Measurements from ENCODE around the gene ARF3.

GRCh38 chr12:48981757-48982157 lies 24.5 kb upstream of the ARF3 start:
- TF ChIP-seq, protein P1, sequence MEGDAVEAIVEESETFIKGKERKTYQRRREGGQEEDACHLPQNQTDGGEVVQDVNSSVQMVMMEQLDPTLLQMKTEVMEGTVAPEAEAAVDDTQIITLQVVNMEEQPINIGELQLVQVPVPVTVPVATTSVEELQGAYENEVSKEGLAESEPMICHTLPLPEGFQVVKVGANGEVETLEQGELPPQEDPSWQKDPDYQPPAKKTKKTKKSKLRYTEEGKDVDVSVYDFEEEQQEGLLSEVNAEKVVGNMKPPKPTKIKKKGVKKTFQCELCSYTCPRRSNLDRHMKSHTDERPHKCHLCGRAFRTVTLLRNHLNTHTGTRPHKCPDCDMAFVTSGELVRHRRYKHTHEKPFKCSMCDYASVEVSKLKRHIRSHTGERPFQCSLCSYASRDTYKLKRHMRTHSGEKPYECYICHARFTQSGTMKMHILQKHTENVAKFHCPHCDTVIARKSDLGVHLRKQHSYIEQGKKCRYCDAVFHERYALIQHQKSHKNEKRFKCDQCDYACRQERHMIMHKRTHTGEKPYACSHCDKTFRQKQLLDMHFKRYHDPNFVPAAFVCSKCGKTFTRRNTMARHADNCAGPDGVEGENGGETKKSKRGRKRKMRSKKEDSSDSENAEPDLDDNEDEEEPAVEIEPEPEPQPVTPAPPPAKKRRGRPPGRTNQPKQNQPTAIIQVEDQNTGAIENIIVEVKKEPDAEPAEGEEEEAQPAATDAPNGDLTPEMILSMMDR (conservative IDR thresholded peaks at IDR 0.05 in 1 of 2, IDR thresholded peaks at IDR 0.05 in 1 of 2; ENCODE audit: extremely low read depth in 1 of 2, insufficient read depth in 1 of 2, low read depth in 1 of 2, low read length in 2 of 2), result no peak
- no peak for TF ChIP-seq EZH2 (IDR thresholded peaks at IDR 0.05; ENCODE audit: borderline replicate concordance, low read length)

Measured in mammary epithelial cell (primary cell).